ENCODE data around the gene DPM3.
"Not testable (repeated sequence)": the region's sequence is repeated elsewhere in the genome, so short reads cannot be mapped to it uniquely, and the experiment has no call there.

DPM3 gene

GRCh38 chr1:155158991-155159390, 18.7 kb upstream of the DPM3 start:
- DNase-seq (ENCODE audit: low read depth) = no peak

- not testable (repeated sequence) for DNase-seq (ENCODE audit: low read depth)
Observed at GRCh38 chr1:155155996-155156643, 15.8 kb upstream of the DPM3 start.

- no peak for DNase-seq (ENCODE audit: low read depth)
Observed at GRCh38 chr1:155145491-155145890, 5.2 kb upstream of the DPM3 start.

- DNase-seq (ENCODE audit: low read depth) = no peak
Observed at GRCh38 chr1:155141749-155142148, 1.4 kb upstream of the DPM3 start.

- DNase-seq (ENCODE audit: low read depth) = no peak
Observed at GRCh38 chr1:155140630-155140953, 261 bp upstream of the DPM3 start.

- DNase-seq (ENCODE audit: low read depth) = no peak
Observed at GRCh38 chr1:155137154-155137949, 3.0 kb downstream of the DPM3 start.

- DNase-seq (ENCODE audit: low read depth) = no peak
Observed at GRCh38 chr1:155136748-155137147, 3.6 kb downstream of the DPM3 start.

GRCh38 chr1:155135415-155136028, 4.8 kb downstream of the DPM3 start, which contains the start of gene SLC50A1:
Gene SLC50A1, plus strand, starts transcription at chr1:155135852. Its CDS starts 60 bp downstream, at chr1:155135912.
- peak; percentile 94 for DNase-seq (ENCODE audit: low read depth)

- DNase-seq (ENCODE audit: low read depth) = peak; percentile 94
Observed at GRCh38 chr1:155134880-155135414, 5.4 kb downstream of the DPM3 start.

GRCh38 chr1:155134322-155134721, 6.0 kb downstream of the DPM3 start:
- DNase-seq (ENCODE audit: low read depth) = no peak

- no peak for DNase-seq (ENCODE audit: low read depth)
Observed at GRCh38 chr1:155133799-155134281, 6.5 kb downstream of the DPM3 start.

GRCh38 chr1:155131856-155132255, 8.5 kb downstream of the DPM3 start:
- DNase-seq (ENCODE audit: low read depth) = no peak

- no peak for DNase-seq (ENCODE audit: low read depth)
Observed at GRCh38 chr1:155131285-155131684, 9.0 kb downstream of the DPM3 start.

GRCh38 chr1:155130272-155131006, 9.9 kb downstream of the DPM3 start:
- no peak for DNase-seq (ENCODE audit: low read depth)

- no peak for DNase-seq (ENCODE audit: low read depth)
Observed at GRCh38 chr1:155128755-155129473, 11.4 kb downstream of the DPM3 start.

- no peak for DNase-seq (ENCODE audit: low read depth)
Observed at GRCh38 chr1:155127967-155128754, 12.2 kb downstream of the DPM3 start.

GRCh38 chr1:155127105-155127966, 13.0 kb downstream of the DPM3 start, which contains the start of gene EFNA1:
Gene EFNA1, plus strand, starts transcription at chr1:155127876. Its CDS starts 102 bp downstream, at chr1:155127978.
- peak; percentile 62 for DNase-seq (ENCODE audit: low read depth)

- DNase-seq (ENCODE audit: low read depth) = peak; percentile 35
Observed at GRCh38 chr1:155126556-155127104, 13.7 kb downstream of the DPM3 start.

- DNase-seq (ENCODE audit: low read depth) = peak; percentile 30
Observed at GRCh38 chr1:155125946-155126555, 14.3 kb downstream of the DPM3 start.
